HK-2 (cell line): ENCODE data around the gene PDE6A.
A peak's percentile ranks its signal among the peaks of the same experiment; 100 is the strongest.

Experiments
- DNase-seq: peaks from one replicate; pipeline ENCODE4 v3.0.0-alpha.2; 2018; ENCODE audit not compliant: unreplicated experiment

PDE6A gene

DNA sequence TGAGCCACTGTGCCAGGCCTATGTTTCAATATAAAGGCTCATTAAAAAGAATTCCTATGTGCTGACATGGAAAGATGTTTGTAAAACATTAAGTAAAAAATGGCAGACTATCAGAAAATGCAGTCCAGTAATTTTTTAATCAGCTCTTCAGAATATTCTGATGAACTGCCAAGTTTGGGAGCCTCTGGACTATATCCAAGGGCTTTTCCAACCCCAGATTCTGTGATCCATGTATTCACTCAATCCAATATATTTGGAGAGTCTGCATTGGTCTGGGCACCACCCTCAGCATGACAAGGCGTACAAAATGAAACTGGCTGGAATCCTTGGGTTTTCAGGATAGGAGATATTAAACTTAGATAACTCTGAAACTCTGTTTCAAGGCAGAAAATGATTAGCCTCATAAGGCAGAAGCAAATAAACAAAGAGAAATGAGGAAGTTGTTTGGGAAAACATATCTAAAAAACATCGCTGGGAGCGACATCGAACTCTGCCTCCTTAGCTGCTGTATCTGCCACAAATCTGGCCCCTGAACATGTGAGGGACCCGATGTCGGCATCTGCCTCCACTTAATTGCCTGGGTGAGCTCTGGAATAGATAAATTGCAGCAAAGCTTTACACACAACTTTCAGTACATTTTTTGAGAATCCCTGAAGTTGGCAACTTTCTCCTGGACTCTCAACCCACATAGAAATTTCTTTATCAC lies 14.4 kb downstream of the PDE6A start:
- DNase-seq: no peak

GRCh38 chr5:149924486-149924885 lies 20.1 kb downstream of the PDE6A start:
- no peak for DNase-seq

GRCh38 chr5:149922950-149923349 lies 21.6 kb downstream of the PDE6A start:
- DNase-seq: no peak

DNA sequence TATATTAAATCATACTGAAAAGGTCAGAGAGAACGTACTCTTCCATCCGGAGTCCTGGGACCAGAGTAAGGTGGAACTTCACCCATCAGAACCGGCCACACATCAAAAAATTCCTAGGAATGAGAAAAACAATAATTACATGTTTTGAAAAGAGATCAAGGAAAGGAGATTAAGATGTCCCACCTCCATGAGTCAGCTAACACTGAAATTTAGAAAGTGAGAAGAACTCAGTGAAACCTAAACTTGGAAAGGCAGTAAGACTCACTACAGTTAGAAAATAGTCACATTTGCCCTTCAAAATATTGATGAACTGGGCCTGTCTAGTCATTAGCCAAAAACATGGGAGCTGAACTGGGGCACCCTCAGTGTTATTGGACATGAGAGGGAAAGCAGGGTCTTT lies 23.0 kb downstream of the PDE6A start:
- DNase-seq: no peak

DNA sequence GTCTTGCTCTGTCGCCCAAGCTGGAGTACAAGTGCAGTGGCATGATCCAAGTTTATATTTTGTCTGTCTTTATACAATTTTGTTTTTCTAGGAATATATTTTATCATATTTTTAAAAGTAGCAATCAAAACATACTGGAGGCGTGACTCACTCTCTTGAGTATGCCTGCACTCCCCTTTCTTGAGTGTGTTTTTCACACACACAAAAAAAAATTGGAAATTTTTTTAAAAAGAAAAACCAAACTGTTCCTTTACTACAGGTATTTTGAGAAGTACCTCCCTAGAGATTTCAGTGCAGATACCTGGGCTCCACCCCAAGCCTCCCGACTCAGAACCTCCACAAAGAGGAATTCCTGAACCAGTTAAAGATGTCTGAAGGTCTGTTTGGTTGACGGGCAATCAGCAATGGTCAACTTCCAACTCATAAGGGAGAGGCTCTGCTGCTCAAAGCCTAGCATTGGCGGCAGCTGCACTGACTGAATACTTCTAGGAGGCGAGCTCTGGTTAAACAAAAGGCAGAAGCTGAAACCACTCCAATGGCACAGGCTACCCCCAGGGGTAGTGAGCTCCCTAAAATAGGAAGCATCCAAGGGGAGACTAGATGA lies 27.4 kb downstream of the PDE6A start:
- no peak for DNase-seq

DNA sequence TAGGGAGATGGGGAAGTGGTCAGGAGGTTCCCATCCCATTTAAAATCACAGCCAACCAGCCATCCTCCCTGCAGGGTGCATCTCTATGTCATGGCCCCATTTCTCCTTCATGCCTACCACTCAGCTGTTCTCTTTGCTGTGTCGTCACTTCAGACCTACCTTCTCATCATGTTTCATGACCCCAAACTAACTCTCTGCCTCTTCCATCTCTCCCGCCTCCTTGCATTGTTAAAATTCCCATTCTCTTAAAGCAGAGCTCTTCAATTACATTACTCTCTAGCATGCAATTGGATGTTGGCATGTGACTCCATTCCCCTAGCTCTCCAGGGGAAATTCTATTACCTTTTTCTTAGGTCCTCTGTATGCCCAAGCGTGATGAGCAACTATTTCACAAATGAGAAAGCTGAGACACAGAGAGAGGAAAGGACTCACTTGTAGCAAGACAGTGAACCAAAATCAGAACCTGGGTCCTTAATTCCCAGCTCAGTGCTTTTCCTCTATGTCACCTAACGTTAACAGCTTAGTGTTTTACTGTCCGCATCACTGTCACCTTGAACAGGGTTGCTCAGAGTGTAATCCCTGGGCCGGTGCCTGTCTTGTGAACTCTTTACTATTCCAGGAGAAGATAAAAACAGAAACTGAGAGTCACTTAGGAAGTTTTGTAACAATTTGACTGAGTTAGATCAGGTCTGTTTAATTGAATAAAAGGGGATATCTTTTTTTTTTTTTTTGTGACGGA lies 28.1 kb downstream of the PDE6A start:
- no peak for DNase-seq

GRCh38 chr5:149915392-149916260 lies 29.0 kb downstream of the PDE6A start:
- DNase-seq: no peak

DNA sequence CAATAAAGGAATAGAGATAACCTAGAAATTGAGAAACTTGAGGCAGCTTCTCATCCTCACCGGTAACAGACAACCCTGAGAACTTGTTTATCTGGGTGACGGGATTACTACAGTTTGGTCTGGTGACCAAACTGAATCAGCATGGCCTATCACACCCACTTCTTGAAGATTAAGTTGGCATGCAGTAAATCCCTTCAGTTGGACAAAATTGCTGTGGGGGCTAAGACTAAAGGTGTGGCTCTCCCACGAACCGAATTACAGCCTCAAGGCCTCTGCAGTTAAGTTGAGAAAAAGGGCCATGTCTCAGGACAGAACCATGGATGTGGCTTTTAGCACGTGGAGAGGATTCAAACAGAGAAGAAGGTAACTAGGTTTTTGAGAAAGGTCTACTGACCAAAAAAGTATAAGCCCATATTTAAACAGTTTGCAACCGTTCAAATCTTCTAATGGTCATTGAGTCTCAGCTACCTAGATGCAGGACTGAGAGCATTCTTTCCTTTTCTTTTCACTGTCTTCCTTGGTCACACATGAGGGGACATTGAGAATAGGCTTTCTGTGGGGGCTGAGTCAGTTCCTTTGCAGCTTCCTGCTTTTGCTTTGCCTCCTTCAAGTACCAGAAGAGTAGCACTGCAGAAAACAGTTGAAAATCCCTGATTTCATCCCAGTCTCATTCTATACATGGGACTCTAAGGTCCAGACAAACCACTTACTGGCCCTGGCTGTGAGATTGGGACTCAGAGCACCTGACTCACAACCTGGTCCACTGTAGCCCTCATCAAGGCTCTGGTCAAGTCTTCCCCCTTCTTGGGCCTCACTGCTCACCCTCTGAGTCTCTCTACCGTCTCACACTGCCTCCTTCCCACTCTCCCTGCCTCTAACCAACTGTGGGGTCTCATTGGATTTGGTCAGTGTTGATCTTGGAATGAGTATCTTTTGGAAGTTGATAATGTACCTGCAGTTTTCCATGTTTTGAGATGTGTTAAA lies 30.9 kb downstream of the PDE6A start:
- peak; percentile 25 for DNase-seq

DNA sequence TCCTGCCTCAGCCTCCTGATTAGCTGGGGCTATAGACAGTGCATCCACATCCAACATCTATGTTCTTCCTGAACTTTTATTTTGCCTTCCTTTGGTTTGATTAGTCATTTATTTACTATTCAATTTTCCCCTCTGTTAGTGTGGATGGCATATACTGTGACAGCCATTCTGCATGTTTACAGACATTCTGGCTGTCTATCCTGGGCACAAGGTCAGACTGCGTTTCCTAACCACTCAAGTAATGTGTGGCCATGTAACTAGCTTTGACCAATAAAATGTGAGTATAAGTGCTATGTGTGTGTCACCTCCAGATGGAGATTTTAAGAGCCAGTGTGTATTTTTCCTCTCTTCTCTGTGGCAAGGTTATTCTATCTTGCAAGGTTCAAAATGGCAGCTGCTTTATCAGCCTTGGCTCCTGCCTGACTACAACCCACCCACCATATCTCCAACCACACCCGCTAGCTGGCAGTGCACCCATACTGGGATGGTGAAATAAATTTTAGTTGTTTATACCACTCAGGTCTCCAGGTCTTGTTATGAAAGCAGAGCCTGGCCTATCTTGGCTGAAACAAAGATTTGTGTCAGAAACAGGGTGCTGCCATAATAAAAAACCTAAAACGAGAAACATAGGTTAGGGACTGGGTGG lies 32.2 kb downstream of the PDE6A start:
- DNase-seq: no peak

DNA sequence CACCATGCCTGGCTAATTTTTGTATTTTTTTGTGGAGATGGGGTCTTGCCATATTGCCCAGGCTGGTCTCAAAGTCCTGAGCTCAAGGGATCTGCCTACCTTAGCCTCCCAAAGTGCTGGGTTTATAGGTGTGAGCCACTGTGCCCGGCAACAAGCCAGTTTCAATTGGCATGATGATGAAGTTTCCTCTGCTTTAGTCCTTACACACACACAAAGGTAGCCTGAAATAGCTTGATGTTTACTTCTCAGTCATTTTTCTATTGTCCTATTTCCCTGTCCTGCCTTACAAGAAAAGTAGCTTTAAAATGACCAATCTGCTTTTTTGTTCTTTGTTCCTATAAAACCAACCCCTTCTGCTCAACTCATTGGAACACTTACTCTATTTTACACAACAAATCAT lies 33.6 kb downstream of the PDE6A start:
- DNase-seq: no peak

DNA sequence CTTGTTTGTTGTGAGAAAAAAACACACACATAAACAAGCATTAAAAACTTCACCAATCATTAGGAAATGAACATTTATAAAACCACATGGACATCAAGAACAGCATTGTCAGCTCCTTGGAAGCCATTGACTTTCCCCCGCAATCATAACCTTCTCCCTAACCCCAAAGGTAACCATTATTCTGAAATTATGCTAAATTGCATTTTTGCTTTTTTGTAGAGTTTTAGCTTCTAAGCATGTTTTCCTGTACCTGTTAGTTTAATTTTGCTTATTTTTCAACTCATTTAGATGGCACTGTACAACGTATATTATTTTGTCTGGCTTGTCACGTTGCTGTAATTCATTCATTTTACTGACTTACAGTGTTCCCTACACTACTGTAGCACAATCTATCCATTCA lies 36.8 kb downstream of the PDE6A start:
- DNase-seq: no peak

- no peak for DNase-seq
Measured at GRCh38 chr5:149904977-149905376, 39.6 kb downstream of the PDE6A start.

GRCh38 chr5:149904293-149904886 lies 40.2 kb downstream of the PDE6A start:
- no peak for DNase-seq

- no peak for DNase-seq
Measured at GRCh38 chr5:149903404-149903803, 41.2 kb downstream of the PDE6A start.

DNA sequence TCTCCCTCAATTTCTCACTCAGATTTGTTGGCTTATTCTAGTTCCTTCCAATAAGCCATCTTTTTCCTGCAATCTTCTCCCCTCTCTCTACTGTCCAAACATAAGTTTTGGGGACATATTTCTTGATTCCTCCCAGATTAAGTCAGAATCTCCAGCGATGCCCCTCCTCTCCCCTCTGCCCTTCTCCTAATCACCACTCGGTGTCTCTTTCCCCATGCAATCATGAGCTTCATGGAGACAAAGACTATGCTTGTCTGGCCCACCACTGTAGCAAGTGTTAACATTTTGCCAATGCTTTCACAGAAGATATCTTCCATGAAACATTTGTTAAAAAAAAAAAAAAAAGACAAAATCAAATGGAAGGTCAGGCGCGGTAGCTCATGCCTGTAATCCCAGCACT lies 42.4 kb downstream of the PDE6A start:
- DNase-seq: no peak

DNA sequence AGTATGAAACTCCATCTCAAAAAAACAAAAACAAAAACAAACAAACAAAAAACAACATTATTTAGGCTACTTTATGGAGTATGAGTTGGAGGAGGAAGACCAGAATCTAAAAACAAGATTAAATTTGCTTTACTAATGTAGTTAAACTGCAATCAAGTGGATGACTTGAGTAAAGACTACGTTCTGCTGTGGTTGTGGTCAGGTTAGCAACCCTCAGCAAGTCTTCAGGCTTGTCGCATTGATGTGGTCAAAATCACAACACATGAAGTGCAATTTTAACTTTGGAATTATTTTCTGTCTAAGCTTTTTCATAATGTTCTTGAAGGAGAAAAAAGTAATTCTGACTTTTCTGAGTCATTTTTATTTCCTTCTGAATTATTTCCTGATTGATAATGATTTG lies 43.1 kb downstream of the PDE6A start:
- no peak for DNase-seq

GRCh38 chr5:149900390-149900789 lies 44.2 kb downstream of the PDE6A start:
- no peak for DNase-seq

DNA sequence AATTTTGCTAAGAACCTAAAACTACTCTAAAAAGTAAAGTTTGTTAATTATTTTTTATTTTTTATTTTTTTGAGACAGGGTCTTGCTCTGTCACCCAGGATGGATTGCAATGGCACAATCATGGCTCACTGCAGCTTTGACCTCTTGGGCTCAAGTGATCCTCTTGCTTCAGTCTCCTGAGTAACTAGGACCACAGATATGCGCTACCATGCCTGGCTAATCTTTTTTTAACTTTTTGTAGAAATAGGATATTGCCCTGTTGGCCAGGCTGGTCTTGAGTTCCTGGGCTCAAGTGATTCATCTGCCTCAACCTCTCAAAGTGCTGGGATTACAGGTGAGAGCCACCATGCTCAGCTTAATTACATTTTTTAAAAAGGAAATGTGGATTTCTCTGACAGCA lies 45.8 kb downstream of the PDE6A start:
- DNase-seq: no peak

DNA sequence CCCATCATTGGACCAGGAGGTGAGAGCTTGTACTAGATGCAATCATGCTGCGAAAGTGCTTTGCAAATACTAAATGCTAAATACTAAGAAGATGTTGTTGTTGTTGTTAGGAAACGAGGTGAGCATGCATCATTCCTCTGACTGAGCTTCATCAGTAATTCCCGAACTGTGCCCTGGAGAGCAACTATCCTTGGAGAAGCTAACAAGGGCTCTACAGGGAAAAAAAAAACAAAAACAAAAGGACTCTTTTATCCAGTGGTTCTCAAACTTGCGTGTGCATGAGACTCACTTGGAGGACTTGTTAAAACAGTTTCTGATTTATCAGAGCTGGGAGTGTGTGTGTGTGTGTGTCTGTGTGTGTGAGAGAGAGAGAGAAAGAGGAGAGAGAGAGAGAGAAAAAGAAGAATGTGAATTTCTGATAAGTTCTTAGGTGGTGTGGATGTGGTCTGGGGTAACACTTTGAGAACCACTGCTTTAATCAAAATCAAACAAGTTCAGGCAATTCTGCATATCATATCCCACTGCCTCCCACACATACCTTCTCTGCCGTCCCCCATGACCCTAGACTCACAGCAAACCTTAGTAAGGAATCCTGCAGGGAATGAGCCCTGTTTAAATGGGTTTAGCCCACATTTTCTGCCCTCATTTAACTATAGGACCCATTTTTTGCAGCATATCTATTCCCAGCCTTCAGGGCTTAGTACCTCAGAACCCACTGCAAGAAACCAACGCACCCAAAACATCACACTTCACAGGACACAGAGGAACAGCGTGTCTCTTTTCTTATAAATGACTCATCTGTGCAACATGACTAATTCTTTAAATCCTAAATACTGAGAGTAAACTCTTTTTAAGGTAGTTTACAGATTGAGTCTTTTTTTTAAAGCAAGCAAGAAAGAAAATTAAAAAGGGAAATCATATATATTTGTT lies 48.9 kb downstream of the PDE6A start:
- DNase-seq: no peak
